NCI-H2107 treated with DMSO at 0.1 percent for 48 hours (cell line): Measurements from ENCODE around the gene NRG3.

Source experiments
- DNase-seq: peaks from one replicate; lab custom pipeline; 2025; ENCODE audit not compliant: unreplicated experiment; lab: John Stamatoyannopoulos, UW

The NRG3 gene

DNA sequence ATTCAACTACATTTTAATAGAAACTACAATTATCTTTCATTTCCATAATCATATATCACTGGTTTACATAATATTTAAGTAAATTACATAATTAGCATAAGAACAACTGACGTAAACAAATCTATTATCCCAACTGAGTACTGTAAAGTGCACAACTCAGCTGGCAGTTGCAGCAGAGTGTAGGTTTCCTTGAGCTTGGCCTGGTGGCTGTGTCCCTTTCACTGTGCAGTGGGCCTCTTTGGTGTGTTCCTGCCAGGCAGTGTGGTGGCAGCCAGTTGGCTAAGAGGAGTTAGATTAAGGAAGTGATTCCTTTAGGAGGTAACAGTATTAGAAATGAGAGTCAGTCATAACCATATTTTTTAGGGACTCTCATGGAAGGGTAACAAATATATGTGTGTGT, 7.0 kb downstream of the NRG3 start:
- DNase-seq, result no peak

DNA sequence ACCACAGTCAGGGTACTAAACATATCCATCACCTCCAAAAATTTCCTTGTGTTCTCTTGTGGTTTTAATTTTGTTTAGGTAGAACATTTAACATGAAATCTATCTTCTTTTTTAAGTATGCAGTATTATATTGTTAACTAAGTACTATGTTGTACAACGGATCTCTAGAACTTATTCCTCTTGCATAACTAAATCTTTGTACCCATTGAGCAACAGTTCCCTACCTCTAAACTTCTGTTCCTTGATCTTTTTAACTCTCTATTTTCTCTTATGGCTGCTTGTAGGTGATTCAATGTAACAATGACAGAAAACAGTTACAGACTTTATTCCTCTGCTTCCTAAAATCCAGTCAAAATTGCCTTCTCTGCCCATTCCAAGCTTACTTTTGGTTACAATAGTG, 9.9 kb downstream of the NRG3 start:
- no peak for DNase-seq

DNA sequence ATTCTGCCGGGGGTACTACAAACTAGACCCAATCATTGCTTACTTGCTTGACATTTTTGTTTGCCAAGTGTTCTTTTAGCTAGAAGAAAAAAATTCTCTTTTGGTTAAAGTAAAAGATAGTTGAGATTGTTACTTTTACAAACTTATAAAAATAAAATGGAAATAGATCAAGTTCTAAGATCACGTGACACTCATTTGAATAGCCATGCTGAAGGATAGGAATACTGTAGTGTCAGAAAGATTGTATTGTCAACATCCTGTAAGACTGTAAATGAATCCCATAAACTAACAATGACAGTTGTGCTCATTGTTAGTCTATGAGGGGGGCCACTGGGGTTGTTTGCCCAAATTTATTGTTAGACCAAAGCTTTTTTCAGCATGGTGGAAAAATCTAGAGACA, 10.5 kb downstream of the NRG3 start:
- DNase-seq, result no peak

DNA sequence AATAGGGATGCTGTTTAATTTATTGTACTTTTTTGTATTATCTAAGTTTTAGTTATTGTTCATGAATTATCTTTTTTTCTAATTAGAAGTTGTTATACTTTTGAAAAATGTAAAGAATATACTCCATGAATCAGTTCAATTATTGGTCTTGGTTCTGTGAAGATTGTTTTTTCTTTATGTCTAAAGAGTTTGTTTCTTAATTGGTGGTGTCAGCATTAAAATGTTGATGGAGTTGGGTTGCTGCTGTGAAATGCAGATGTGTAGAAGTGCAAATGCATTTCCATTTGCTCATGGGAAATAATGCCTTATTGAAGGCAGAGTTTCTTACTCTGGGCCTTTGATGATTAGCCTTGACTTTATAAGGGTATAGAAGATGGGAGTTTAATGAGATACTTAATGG, 11.9 kb downstream of the NRG3 start:
- no peak for DNase-seq

DNA sequence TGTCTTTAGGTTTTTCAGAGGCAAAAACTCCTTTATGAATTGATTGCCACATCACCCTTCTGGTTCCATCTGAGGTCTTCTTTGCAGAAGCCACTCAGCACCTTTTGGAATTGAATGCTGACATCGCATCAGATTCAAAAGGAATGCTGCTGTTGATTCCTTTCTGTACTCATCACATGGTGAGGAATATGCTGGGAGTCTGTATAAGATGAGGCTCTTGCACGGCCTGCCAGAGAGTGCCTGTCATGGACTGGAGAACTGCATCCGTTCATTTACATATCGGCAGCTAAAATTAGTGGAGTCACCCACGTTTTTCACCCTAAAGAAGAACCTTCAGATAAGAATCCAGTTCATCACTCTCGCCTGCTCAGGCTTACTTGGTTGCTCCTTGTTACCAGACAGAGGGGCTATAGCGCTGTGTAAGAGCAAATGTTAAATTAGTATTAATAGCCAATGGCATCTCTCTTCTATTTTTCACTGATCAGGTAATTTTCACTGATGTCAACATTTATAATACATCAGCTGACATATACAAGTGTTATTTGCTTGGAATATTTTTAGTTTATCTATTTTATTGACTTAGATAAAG, 14.3 kb downstream of the NRG3 start:
- DNase-seq, result no peak

DNA sequence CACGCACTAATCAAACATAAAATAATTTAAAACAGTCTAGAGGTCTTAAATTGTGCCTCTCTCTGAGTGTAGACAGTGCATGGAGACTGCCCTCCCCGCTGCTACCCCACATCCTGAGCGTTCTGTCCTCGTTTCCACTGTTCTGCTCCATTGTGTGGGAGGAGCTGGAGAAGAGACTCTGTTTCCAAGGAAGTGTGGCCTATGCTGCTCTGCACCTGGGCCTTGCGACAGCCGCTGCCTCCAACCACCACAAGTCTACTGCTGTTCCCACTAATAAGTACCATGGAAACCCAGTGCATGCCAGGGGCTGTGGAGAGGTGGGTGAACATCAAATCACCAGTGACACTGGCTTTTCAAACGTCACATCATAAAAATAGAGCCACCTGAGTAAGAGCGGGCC, 19.6 kb downstream of the NRG3 start:
- no peak for DNase-seq

DNA sequence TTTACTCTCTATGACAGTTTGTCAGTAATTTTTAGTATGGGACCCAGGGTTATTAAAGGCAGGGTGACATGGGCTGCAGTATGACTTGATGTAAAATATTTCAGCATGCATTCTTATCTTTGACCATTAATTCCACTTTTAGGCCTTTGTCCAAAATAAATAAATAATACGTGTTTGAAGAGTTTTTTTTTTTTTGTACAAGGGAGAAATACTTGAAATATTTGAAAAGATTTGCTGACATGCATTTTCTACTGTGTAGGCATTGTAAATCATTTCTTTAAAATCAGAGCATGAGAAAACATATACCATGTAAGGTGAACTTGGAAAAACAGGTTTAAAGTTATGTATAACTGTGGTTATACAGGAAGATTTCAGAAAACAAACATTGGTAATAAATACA, 23.5 kb downstream of the NRG3 start:
- no peak for DNase-seq

DNA sequence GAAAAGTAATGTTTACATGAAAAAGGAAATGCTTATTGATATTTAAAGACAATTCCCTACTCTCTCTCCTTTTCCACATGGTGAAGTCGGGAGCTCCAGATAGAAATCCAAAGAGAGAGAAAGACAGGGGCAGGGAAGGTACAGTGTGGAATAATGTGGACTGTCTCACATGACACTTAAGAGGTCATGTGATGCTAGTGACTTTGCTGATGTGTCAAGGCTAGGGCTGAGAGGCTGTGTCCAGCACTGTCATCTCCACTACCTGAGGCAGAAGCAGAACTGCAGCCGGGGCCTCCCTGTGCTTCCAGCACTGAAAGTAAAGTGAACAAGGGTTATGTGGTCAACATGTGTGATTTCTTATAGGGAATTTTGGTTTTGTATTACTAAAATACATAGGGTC, 26.0 kb downstream of the NRG3 start:
- no peak for DNase-seq

DNA sequence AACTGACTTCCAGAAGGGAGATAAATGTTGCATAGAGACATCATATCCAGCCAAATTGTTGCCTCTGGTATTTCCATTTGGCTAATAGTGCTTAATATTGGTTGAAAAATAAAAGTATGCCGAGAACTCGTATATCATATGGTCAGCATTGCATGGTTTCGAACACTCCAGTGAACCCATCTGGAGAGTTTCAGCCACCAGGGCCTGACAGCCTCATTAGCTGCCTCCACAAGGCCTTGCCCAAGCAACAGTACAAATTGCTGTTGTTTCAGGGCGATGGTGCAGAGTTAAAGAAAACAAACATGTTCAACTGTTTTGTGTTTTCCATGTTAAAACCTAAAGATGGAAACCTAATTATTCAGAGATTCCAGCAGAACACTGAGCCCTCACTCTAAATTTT, 28.5 kb downstream of the NRG3 start:
- no peak for DNase-seq

DNA sequence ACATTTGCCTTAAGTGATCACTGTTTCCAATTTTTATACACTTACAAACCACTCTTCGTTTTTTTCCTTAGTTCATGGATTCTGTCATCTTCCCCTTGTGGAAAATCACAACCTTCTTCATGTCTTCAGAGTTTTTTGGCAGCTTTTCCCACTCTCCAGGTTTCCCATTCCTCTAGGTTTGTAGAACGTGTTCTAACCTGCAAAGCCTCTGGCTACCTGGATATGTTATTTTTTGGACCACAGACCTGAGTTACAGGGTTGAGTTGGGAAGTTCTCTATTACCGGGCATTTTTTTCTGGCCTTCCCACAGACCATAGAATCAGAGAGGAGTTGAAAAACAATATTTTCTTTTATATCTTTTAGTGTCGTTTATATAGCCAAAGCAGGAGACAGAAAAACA, 30.2 kb downstream of the NRG3 start:
- no peak for DNase-seq

DNA sequence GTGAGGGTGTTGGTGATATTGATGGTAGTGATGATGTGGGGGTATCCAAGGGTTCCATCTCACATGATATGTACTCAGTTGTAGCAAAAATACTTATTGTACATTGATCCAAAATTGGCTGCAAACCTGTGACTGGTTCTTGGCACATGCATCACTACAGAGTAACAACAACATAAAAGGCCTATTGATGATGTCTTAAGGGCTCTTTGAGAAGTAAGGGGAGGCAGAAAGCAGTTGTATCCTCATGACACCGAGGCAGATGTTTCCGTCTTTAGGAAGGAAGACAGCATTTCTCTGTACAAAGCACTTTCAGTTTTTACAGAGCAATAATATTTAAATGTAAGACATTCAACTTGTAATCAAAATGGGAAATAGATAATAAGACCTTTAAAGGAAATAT, 34.5 kb downstream of the NRG3 start:
- no peak for DNase-seq

DNA sequence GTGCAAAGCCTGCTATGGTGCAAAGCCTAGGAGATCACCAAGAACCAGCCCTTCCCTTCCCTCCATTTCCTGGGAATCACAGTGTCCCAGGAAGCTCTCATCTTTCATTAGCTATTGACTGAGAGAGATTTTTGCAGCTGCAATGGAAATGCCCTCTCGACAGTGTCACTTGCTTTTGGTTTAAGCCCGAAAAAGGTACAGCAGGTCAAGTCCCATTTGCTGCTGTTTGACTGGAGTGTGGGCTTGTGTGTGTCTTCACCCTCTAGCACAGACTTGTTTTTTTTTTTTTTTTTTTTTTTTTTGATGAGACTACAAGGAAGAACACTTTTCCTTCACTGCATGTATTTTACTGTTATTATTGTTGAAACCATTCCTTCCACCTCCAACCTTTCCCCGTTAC, 36.3 kb downstream of the NRG3 start:
- no peak for DNase-seq

DNA sequence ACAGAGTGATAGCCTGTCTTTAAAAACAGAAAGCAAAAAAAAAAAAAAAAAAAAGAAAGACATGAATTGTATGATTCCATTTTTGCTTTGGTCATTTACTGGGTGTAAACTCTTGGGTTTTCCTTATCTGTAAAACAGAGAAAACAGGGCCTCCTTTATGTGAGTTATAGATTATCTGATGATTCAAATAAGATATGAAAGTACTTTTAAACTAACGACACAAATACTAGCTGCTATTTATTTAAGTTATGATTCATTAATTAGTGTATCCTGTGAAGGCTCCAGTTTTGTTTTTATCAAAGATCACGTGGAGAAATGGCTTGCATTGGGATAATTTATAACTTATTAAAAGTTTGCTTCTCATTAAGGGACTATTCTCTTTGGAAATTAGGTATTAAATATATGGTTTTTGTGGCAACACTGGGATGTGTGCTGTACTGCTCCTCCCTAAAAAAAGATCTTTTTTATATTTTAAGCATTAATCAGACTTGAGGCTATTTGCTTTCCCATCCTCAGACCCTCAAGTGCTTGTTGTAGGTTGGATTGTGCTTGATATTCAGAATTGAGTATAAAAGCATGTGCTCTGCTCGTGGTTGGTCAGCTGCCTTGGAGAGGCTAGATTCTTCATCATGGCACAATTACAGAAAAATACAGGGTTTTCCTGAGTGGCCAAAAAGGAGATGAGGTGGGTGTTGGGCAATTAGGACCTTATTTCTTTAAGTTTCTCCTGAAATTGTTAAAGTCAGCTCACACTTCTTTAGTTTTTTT, 39.9 kb downstream of the NRG3 start:
- DNase-seq, result no peak

DNA sequence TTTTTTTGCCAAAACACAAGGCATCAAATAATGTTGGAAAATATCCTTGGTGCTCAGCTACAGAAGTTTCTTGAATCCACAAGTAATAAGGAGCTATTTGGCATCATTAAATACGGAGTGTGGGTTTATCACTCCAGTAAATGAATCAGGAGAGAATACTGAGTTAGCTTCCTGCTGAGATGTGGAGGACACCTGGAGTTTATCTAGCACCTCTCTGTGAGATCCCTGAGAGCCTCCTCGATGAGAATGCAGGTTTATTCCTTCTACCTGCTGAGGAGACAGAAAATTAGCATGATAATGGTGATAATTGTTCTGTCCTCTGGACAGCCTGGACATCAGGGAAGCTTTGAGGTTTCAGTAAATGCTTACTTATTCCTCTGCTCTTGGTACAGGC, 40.5 kb downstream of the NRG3 start:
- DNase-seq, result no peak

DNA sequence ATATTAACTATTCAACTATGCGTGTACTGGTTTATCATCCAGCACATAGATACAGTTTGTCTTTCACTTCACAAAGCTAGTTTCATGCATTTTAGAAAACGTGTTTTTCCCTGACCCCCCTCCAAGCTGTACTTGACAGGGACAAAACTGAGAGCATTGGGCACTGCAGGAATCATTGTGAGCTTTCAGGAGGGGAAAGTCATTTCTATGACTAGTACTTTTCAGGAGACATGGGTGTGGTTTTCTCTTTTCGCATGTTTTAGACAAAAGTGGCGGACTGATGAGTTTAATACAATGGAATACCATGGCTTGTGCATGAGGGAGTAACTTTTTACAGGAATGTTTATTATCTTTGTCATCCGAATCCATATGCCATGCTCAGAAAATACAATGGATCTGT, 42.7 kb downstream of the NRG3 start:
- no peak for DNase-seq

DNA sequence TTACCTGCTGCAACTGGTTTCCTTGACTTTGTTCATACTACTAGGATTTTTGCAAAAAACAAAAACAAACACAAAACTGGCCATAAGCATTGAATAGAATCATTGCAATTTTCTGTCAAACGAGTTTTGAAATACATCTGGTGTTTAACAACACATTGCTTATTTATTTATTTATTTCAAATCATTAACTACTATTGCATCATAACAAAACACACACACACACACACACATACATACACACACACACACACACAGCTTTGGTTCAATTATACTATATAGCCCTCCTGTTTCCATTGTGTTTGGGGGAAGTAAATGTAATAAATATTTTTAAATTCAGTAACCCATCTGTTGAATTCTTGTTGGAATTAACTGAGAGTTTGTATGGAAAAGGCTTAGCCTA, 43.8 kb downstream of the NRG3 start:
- DNase-seq, result no peak

DNA sequence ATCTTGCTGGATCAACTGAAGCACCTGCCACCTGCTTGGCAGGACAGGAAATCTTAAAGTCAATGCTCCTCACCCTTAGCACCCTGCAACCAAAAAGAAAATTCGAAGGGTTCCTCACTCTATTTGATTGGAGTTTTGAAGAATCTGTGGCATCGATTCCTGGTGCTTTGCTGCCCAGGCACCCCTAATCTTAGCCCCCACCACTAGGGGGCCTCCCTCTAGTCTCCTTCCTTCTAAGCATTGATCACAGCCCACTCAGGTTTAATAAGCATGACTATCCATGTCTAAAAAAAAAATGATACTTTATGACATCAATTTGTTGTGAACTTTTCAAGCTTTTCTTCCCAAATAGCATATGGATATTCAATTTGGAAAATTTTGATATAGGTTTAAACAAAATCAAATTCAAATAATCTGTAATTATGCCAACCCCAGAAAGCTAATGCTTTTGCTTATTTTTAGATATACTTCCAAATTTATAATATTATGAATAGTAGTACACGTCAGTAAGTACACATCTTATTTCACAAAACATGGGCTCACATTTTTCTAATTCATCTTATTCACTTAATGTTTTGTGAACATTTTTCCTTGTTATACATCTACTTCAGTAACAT, 45.3 kb downstream of the NRG3 start:
- no peak for DNase-seq

DNA sequence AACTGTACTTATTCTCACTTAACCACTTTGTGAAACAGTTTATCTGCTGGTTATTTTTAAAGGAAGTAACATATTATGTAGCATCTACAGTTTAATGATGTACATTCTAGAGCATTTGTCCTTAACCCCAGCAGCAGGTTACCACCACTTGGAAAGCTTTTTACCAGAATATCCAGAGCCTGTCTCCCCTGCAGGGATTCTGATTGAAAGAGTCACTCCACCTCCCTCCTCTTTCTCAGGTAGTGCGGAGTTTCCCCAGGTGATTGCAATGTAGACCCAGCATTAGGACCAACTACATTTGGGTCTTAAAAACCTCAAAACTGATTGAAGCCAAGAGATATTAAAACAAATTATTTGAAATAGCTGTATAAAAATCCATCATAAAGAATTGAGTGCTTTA, 53.1 kb downstream of the NRG3 start:
- no peak for DNase-seq

DNA sequence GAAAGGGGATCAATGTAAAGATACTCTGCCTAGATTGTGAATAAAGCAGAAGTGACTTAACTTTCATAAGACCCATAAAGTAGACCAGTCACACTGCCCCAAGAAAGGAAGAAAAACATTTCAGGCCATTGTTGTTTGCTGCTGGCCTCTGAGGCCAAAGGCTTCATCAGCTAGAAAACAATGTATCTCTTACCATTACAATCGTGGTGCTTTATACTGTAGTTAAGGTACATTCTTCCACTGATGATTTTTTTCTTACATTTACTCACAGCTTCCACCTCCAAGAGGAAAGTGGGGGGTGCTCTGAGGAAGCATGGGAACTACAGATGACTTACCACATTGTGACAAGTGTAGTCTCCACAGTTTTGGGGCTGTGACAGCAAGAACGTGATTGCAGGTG, 68.6 kb downstream of the NRG3 start:
- no peak for DNase-seq

DNA sequence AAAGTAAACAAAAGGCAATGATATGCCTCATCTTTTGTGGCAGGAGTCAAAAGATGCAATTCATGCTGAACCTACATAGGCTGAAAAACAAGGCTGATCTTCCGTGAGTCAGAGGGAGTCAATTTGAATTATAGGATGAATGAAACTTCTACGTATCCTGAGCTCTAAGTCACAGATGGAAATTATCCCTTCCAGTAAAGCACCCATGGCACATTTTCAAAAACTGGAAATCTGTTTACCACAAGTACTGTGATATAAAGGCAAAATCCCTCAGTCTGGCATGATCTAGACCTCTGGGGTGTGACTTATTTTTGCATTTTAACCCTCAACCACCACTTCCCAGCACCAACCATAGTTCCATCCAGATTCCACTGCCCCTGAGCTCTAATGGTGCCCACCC, 69.6 kb downstream of the NRG3 start:
- DNase-seq, result no peak

DNA sequence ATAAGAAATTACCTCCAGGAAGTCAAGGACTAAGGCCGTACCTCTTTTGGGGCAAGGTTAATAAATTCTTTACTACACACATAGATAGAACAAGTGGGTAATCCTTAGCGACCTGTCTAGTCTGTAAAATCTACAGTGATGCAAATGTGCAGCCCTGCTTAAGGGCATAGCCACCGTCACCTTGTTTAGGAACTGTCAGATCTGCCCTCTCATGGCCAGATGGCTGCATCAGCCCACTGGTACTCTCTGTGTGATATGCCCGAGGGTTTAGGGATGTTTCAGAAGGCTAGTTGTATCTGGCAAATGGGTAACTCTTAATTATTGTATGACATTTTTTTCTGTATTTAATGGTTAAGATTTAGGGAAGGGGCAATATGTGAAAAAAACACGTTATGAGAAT, 74.3 kb downstream of the NRG3 start:
- no peak for DNase-seq

DNA sequence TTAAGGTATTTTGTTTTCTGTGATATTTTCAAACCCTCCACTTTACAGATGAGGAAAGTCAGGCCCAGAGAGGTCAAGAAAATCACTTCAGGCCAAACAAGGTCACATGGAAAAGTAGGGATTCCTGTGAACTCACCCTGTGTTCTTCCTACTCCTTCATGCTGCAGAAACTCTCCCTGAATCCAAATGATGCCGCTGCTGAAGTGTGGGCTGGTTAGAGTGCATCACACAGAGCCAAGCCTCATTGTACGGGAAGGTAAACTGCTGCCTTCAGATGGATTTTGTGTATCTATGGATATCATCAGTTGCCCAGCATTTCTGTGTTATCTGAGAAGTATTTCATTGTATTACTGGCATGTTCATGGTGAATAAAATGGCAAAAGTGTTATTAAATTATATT, 75.4 kb downstream of the NRG3 start:
- no peak for DNase-seq

DNA sequence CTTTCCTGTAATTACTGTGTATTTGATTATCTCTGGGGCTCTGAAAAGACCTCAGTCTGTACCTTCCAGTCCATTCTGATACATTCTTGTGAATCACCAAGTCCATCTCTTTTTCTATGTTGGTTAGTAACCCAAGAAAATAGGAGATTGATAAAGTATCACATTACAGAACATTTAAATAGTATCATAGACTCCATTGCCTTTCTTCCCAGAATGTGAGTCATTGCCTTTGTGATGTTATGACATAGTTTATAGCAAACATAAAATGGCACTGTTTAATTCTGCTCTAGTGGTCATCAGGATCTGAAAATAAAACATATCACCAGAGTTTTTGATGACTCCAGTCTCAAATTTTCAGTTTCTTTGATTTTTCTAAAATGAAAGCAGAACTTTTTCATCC, 78.4 kb downstream of the NRG3 start:
- DNase-seq, result no peak
